GM15510 (cell line): Measurements from ENCODE around the gene SMYD3.

ENCODE experiments used
- POLR2A ChIP-seq: IDR thresholded peaks from 3 replicates; pipeline ENCODE4 v1.6.1; 2011; ENCODE audit warnings: borderline replicate concordance; ENCODE audit not compliant: insufficient read length; ENCODE audit errors: extremely low read depth

The SMYD3 gene

DNA sequence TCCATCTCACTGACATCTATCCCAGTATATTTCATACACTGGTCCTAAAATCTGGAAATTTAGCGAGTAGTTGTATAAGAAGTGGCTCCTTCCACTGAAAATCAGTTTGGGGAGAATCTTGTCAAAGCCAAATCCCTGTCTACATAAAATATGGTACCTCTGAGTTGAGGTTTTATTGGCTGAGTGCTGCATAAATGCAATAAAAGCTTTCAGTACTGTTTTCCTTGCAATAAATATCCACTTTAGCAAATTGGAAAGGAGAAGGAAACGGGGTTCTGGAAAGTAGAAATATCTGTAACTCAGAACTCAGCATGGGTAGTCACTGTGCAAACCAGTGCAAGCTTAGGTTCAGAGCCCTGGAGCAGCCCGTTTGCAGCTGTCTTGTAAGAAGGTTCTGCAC is 580.2 kb downstream of the SMYD3 start:
- no peak for TF ChIP-seq POLR2A

DNA sequence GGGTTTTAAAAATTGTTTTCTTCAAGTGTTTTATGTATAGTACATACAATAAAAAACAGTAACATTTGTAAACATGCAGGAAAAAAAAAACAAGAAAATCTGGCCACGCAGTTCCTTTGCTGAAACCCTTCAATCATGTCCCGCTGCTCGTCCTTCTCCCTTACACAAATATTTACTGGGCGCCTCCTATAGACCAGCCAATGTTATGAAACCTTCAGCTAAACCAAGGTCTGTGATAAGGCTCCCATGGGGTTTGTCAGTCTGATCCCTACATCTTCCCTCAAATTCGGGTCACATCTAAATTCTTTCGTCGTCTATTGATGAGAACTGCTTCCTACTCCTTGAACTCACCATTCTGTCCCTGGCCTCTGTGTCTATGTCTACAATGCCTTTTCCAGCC is 583.9 kb downstream of the SMYD3 start:
- TF ChIP-seq POLR2A, result no peak

DNA sequence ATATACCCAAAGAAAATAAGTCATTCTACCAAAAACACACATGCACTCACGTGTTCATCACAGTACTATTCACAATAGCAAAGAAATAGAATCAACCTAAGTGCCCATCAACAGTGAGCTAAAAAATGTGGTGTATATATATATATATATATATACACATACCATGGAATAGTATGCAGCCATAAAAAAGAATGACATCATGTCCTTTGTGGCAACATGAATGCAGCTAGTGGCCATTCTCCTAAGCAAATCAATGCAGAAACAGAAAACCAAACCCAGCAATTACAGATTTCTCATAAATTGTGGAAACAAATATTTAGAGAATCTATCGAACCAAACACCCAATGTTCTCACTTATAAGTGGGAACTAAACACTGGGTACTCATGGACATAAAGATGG is 585.7 kb downstream of the SMYD3 start:
- TF ChIP-seq POLR2A, result no peak

DNA sequence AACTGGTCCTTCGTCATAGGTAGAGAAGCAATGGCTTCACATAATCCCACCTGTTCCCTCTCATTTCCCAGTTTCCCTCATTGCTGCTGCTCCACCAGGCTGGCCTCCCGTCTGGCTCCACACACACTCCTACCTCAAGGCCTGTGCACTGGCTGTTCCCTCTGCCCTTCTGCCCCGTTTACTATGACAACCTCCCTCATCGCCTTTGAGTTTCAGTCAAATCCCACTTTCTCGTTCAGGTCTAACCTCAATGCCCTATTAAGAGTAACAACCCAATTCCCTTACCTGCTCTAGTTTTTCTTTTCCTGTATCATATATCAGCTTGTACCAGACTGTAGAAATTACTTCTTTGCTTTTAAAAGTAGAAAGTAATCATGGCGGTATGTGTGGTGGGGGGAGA is 589.7 kb downstream of the SMYD3 start:
- TF ChIP-seq POLR2A, result no peak

DNA sequence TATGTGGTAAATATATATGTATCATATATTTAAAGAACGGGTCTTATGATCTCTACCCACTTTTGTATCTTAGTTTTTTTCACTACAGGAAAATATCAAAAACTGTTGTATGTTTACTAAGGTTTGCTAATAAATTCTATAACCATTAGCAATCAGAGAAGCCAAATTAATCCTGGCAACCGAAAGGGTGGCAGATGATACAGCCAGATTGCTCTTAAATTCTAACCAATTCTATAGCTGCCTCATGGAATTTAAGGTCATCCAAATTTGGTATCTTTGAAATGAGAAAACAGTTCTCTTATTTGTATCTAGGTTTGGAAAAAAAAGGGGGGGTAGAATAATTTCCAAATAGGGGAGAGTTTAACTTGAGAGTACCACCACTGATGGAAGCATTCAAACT is 591.2 kb downstream of the SMYD3 start:
- TF ChIP-seq POLR2A, result no peak

DNA sequence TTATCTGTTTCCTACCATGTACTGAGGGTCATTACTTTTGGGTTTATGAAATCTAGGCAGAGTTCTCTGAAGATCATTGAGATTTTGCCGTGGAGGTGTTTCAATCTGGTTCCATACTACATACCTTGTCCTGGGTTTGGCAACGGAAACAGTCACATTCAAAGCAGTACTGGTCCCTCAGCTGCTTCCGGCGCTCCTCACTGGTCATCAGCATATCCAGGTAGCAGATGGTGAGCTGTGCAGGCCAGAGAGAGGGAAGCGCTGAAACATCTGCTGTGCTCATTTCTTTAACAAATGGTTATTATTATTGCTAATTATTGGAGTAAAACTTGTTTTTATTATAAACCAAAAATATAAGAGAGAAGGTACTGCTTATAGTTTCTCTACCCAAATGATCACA is 591.7 kb downstream of the SMYD3 start:
- no peak for TF ChIP-seq POLR2A

DNA sequence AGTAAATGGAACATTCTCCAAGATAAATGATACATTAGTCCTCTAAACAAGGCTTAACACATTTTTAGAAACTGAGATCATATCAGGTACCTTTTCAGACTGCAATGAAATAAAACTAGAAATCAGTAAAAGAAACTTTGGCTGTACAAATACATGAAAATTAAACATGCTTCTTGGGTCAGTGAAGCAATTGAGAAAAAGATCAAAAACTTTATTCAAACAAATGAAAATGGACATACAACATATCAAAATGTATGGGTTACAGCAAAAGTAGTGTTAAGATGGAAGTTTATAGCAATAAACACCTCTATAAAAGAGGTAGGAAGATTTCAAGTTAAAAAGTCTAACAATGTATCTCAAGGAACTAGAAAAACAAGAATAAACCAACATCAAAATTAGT is 598.5 kb downstream of the SMYD3 start:
- TF ChIP-seq POLR2A, result no peak

DNA sequence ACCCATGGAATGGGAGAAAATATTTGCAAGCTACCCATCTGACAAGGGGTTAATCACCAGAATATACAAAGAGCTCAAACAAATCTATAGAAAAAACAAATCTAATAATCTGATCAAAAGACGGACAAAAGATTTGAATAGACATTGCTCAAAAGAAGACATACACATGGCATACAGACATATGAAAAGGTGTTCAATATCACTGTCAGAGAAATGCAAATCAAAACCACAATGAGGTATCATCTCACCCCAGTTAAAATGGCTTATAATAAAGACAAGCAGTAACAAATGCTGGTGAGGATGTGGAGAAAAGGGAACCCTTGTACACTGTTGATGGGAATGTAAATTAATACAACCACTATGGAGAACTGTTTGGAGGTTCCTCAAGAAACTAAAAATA is 600.9 kb downstream of the SMYD3 start:
- no peak for TF ChIP-seq POLR2A

DNA sequence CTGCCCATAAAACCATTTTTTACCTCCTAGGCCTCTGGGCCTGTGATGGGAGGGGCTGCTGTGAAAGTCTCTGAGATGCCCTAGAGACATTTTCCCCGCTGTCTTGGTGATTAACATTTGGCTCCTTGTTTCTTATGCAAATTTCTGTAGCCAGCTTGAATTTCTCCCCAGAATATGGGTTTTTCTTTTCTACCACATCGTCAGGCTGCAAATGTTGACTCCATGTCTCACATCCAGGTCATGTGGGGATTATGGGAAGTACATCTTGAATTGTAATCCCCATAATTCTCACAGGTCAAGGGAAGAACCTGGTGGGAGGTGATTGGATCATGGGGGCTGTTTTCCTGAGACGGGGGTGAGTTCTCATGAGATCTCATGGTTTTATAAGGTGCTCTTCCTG is 603.2 kb downstream of the SMYD3 start:
- no peak for TF ChIP-seq POLR2A

DNA sequence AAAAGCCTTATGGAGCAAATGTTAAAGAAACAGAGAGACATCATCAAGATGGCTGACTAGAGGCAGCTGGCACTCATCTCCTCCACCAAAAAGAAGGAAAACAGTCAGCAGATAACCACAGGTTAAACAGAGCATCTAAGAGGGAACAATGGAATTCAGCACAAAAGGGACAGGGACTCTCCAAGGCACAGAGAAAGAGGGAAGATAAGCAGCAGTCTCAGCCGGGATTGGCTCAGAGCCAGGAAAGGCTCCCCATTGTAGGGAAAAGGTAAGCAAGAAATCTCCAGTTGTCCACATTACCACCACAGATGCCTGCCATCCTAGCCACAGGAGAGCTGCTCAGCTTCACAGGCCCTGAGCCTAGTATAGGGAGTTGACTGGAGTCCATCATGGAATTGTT is 605.5 kb downstream of the SMYD3 start:
- TF ChIP-seq POLR2A, result no peak

DNA sequence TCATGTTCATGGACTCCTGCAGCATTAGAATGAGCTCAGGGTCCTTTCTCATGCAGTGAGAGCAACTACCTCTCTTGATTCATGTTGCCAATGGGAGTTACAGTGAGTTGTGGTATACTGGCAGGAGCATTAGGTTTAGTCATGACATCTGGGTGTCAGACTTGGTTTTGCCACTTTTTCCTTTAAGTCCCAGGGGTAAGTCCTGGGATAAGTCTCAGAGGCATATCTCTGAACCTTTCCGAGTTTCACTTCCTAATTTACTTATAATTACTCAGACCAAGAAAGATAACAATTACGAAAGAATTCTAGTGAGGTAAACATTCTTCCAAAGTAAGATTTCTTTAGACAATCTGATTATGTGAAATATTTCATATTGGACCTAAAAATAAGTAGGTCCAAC is 606.0 kb downstream of the SMYD3 start:
- TF ChIP-seq POLR2A, result no peak

DNA sequence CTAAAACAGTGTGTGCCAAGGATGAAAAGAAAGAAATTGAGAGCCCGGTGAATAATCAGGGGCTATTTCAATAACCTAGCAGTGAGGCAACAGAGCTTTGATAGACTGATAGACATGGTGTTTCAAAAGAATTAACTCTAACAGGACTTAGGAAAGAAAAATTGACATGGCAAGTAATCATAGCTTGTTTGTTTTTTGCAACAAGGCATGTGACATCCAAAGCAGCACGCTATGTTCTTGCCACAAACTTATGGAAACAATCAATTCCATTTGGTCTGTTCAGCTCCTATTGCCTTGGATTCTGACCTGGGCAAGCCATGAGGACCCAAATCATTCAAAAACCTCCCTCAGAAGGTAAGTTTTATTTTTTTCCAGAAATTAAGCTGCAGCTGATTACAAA is 608.5 kb downstream of the SMYD3 start:
- no peak for TF ChIP-seq POLR2A

DNA sequence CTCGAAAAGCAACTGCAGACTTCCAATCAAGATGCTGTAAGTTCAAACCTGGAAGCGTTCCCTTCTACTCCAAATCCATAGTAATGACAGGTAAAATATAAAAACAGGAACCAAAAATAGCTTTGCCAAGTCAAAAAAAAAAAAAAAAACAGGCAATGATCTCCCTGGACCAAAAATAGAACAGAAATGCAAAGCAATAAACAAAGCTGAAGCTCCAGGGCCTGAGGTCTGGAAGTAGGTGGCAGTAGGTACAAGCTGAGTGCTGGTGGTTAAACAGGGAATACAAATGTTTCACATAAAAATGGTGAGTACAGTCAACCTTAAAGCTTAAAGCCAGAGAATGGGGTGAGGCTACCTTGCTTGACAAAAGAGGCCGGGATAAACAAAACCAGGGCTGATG is 610.8 kb downstream of the SMYD3 start:
- no peak for TF ChIP-seq POLR2A

DNA sequence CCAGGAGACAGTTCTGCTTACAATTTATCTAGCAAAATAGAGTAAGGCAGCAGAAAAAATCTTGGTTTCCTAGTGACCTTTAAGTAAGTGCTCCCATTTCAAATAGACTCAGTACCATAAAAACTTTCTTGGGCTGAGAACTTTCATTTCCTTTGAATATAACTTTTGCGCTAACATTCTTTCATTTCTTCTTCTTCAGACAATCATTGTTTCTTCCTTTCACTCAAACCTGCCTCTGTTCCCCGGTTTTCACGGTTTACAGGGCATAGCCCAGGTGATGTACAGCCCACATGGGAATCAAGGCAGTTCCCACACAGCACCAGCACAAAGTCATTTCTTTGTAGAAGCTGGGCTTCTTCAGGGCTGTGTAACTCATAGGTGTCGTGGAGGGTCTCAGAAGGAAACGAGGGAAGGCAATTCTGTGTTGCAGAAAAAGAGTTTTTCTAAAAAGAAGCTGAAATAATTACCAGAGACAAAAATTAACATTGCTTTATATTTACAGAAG is 611.6 kb downstream of the SMYD3 start:
- no peak for TF ChIP-seq POLR2A

DNA sequence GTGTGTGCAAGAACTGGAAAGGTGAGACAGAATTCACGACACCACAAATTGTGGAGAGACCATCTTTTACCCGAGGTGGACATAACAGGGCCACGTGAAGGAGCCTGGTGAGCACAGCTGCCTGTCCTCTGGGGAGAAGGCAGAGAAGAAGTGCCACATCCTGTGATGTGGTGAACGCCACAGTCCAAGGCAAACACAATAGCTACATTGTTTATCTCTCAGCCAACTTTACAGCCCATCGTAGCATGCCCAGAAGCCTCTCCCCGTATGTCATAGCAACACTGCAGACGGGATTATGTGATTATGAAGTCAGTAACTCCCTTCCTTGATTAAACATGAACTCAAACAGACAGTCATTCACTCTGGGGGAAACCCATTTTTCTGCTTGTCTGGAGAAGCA is 612.2 kb downstream of the SMYD3 start:
- no peak for TF ChIP-seq POLR2A

DNA sequence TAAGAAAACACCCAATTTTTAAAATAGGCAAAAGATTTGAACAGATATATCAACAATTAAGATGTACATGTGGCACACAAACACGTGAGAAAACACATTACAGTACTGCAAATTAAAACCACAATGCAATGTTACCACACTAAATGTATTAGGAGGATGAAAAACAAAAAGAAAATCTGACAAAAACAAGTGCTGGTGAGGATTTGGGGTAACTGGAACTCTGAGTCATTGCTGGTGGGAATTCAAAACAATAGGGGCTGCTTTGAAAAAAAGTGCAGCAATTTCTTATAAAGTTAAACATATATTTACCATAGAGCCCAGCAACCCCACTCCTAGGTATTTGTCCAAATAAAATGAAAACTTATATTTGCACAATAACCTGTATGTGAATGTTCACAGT is 614.1 kb downstream of the SMYD3 start:
- no peak for TF ChIP-seq POLR2A

DNA sequence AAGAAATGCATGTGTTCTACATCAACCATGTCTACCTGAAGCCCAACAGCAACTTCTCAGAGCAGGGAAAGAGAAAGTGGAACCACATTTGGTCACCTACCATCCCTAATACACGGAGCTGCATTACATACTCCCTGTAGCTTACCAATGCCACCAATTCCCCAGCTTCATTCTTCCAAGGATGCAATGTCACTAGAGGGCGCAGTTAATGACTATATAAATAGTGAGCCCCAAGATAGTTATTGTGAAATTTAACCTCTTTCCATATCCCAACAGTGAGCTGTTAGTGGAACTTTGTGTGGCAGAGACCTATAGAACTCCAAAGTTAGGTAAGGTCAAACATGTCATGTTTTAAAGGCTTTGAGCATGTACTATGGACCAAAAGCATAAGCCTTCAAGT is 618.3 kb downstream of the SMYD3 start:
- TF ChIP-seq POLR2A, result no peak

DNA sequence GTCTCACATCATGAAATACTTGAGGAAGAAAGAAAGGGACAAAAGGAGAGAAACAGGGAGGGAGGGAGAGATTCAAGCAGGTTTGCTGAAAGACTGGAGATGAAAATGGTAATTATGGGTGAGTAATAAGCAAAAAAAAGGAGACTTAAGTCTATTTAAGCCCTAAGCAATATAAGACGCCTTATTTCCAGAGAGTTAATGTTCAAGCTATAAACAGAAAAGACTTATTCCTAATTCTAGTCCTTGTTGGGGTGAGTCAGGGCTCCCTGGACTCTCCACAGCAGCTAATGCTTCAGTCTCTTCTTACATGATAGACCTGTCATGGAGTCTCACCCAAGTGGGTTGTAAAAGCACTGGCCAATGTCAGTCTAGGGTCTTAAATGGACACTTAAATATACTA is 619.2 kb downstream of the SMYD3 start:
- TF ChIP-seq POLR2A, result no peak

DNA sequence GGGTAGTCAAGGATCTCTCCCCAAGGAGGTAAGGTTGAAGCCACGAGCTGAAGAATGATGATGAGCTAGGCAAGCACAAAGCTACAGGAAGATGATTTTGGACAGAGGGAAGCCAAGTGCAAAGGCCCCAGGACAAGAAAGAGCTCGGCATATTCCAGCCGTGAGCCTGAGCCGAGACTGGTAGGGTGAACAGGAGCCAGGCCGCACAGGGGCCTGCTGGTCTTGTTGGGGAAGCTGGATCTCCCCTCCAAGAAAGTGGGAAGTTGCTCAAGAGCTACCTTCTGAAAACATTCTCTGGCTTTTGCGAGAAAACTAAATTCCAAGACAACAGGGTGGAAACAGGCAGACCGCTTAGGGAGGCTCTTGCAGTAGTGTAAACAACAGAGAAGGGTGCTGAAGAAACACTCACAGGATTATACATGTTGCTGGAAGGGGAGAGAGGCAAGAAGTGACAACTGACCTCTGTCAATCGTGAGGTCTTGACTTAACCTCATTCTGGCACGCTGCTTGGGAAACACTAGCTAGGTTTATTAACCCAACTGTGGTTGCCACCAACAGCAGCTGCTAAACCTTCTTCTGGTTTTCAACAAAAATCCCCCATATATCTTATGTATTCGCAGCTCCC is 625.2 kb downstream of the SMYD3 start:
- no peak for TF ChIP-seq POLR2A
